ENCODE measurements around the gene DPT.
A peak's percentile ranks its signal among the peaks of the same experiment; 100 is the strongest.
"Not testable (repeated sequence)": the region's sequence is repeated elsewhere in the genome, so short reads cannot be mapped to it uniquely, and the experiment has no call there.

Gene DPT

GRCh38 chr1:168728473-168729404, at the start of gene DPT:
DPT (minus strand) TSS chr1:168729206; CDS start chr1:168729174, 32 bp downstream.
- no peak for DNase-seq (ENCODE audit: low read depth in 2 of 2)

- DNase-seq (ENCODE audit: low read depth in 2 of 2), result no peak
Observed at GRCh38 chr1:168775366-168775765, 46.4 kb upstream of the DPT start.

GRCh38 chr1:168774241-168774640, 45.2 kb upstream of the DPT start:
- no peak for DNase-seq (ENCODE audit: low read depth in 2 of 2)

GRCh38 chr1:168772428-168773060, 43.5 kb upstream of the DPT start:
- no peak for DNase-seq (ENCODE audit: low read depth in 2 of 2)

GRCh38 chr1:168771104-168771630, 42.2 kb upstream of the DPT start:
- no peak for DNase-seq (ENCODE audit: low read depth in 2 of 2)

GRCh38 chr1:168769893-168770292, 40.9 kb upstream of the DPT start:
- DNase-seq (ENCODE audit: low read depth in 2 of 2), result not testable (repeated sequence)

GRCh38 chr1:168767894-168768584, 39.0 kb upstream of the DPT start:
- no peak for DNase-seq (ENCODE audit: low read depth in 2 of 2)

- no peak for DNase-seq (ENCODE audit: low read depth in 2 of 2)
Observed at GRCh38 chr1:168766568-168766967, 37.6 kb upstream of the DPT start.

GRCh38 chr1:168763031-168763430, 34.0 kb upstream of the DPT start:
- peak in 1 of 2 experiments; percentile 17 for DNase-seq (ENCODE audit: low read depth in 2 of 2)

- no peak for DNase-seq (ENCODE audit: low read depth in 2 of 2)
Observed at GRCh38 chr1:168762473-168762872, 33.5 kb upstream of the DPT start.

- DNase-seq (ENCODE audit: low read depth in 2 of 2), result no peak
Observed at GRCh38 chr1:168760781-168761180, 31.8 kb upstream of the DPT start.

GRCh38 chr1:168760241-168760640, 31.2 kb upstream of the DPT start:
- no peak for DNase-seq (ENCODE audit: low read depth in 2 of 2)

- no peak for DNase-seq (ENCODE audit: low read depth in 2 of 2)
Observed at GRCh38 chr1:168759077-168759476, 30.1 kb upstream of the DPT start.

GRCh38 chr1:168758503-168758902, 29.5 kb upstream of the DPT start:
- DNase-seq (ENCODE audit: low read depth in 2 of 2), result no peak

- no peak for DNase-seq (ENCODE audit: low read depth in 2 of 2)
Observed at GRCh38 chr1:168755800-168756418, 26.9 kb upstream of the DPT start.

- DNase-seq (ENCODE audit: low read depth in 2 of 2), result no peak
Observed at GRCh38 chr1:168752171-168752832, 23.3 kb upstream of the DPT start.

- DNase-seq (ENCODE audit: low read depth in 2 of 2), result no peak
Observed at GRCh38 chr1:168751195-168751650, 22.2 kb upstream of the DPT start.

- no peak for DNase-seq (ENCODE audit: low read depth in 2 of 2)
Observed at GRCh38 chr1:168742994-168743650, 14.1 kb upstream of the DPT start.

- no peak for DNase-seq (ENCODE audit: low read depth in 2 of 2)
Observed at GRCh38 chr1:168742386-168742785, 13.4 kb upstream of the DPT start.

GRCh38 chr1:168739908-168740307, 10.9 kb upstream of the DPT start:
- DNase-seq (ENCODE audit: low read depth in 2 of 2), result no peak

- DNase-seq (ENCODE audit: low read depth in 2 of 2), result no peak
Observed at GRCh38 chr1:168736520-168736919, 7.5 kb upstream of the DPT start.
